ENCODE data around the gene MANSC1.
"Not testable (repeated sequence)": the region's sequence is repeated elsewhere in the genome, so short reads cannot be mapped to it uniquely, and the experiment has no call there.

The MANSC1 gene

GRCh38 chr12:12356467-12356895 is 6.4 kb upstream of the MANSC1 start:
- no peak for DNase-seq
- TF ChIP-seq POLR2A (IDR thresholded peaks at IDR 0.05; ENCODE audit: low read length) (no peak), GATA1 (IDR thresholded peaks at IDR 0.05; ENCODE audit: low read depth, low read length) (no peak)

GRCh38 chr12:12353807-12354206 is 3.8 kb upstream of the MANSC1 start:
- no peak for TF ChIP-seq GATA1 (IDR thresholded peaks at IDR 0.05; ENCODE audit: low read depth, low read length)
- no peak for TF ChIP-seq POLR2A (IDR thresholded peaks at IDR 0.05; ENCODE audit: low read length)
- peak; percentile 81 to 89 for DNase-seq

GRCh38 chr12:12353276-12353675 is 3.2 kb upstream of the MANSC1 start:
- DNase-seq = peak; percentile 23 to 35
- TF ChIP-seq GATA1 (IDR thresholded peaks at IDR 0.05; ENCODE audit: low read depth, low read length) (no peak), POLR2A (IDR thresholded peaks at IDR 0.05; ENCODE audit: low read length) (no peak)

GRCh38 chr12:12351468-12352185 is 1.6 kb upstream of the MANSC1 start:
- not testable (repeated sequence) for DNase-seq

- DNase-seq = peak in 1 of 2 experiments; percentile 20
- TF ChIP-seq GATA1 (IDR thresholded peaks at IDR 0.05; ENCODE audit: low read depth, low read length) = no peak
- no peak for TF ChIP-seq POLR2A (IDR thresholded peaks at IDR 0.05; ENCODE audit: low read length)
Observed at GRCh38 chr12:12350868-12351463, 924 bp upstream of the MANSC1 start.

- TF ChIP-seq POLR2A (IDR thresholded peaks at IDR 0.05; ENCODE audit: low read length) = no peak
- no peak for TF ChIP-seq GATA1 (IDR thresholded peaks at IDR 0.05; ENCODE audit: low read depth, low read length)
- no peak for DNase-seq
Observed at GRCh38 chr12:12338527-12339168, 11.4 kb downstream of the MANSC1 start.

- no peak for TF ChIP-seq POLR2A (IDR thresholded peaks at IDR 0.05; ENCODE audit: low read length)
- TF ChIP-seq GATA1 (IDR thresholded peaks at IDR 0.05; ENCODE audit: low read depth, low read length) = no peak
- no peak for DNase-seq
Observed at GRCh38 chr12:12336511-12336910, 13.5 kb downstream of the MANSC1 start.

- DNase-seq = no peak
- no peak for TF ChIP-seq GATA1 (IDR thresholded peaks at IDR 0.05; ENCODE audit: low read depth, low read length)
- TF ChIP-seq POLR2A (IDR thresholded peaks at IDR 0.05; ENCODE audit: low read length) = no peak
Observed at GRCh38 chr12:12336049-12336411, 14.0 kb downstream of the MANSC1 start.

GRCh38 chr12:12334367-12335040 is 15.5 kb downstream of the MANSC1 start:
- peak; percentile 74 to 84 for DNase-seq
- TF ChIP-seq POLR2A (IDR thresholded peaks at IDR 0.05; ENCODE audit: low read length) = no peak
- TF ChIP-seq GATA1 (IDR thresholded peaks at IDR 0.05; ENCODE audit: low read depth, low read length) = no peak

- TF ChIP-seq POLR2A (IDR thresholded peaks at IDR 0.05; ENCODE audit: low read length) (no peak), GATA1 (IDR thresholded peaks at IDR 0.05; ENCODE audit: low read depth, low read length) (no peak)
- no peak for DNase-seq
Observed at GRCh38 chr12:12333407-12334366, 16.4 kb downstream of the MANSC1 start.

- no peak for TF ChIP-seq GATA1 (IDR thresholded peaks at IDR 0.05; ENCODE audit: low read depth, low read length)
- no peak for TF ChIP-seq POLR2A (IDR thresholded peaks at IDR 0.05; ENCODE audit: low read length)
- no peak for DNase-seq
Observed at GRCh38 chr12:12331896-12332295, 18.1 kb downstream of the MANSC1 start.

GRCh38 chr12:12331244-12331771 is 18.7 kb downstream of the MANSC1 start:
- DNase-seq = no peak
- TF ChIP-seq POLR2A (IDR thresholded peaks at IDR 0.05; ENCODE audit: low read length) = no peak
- no peak for TF ChIP-seq GATA1 (IDR thresholded peaks at IDR 0.05; ENCODE audit: low read depth, low read length)

- TF ChIP-seq GATA1 (IDR thresholded peaks at IDR 0.05; ENCODE audit: low read depth, low read length) (no peak), POLR2A (IDR thresholded peaks at IDR 0.05; ENCODE audit: low read length) (no peak)
- DNase-seq = peak; percentile 72 to 82
Observed at GRCh38 chr12:12327802-12328201, 22.2 kb downstream of the MANSC1 start.

Measured in erythroblast (primary cell).